Measurements from ENCODE around the gene RAB14. TPM values are rescaled to one million over a fixed set of nuclear protein-coding genes. Genes with fewer than 3 reads are reported as not detected.

The RAB14 gene
- total RNA-seq, 1 experiment from 2014 or later: 36.0 TPM

DNA sequence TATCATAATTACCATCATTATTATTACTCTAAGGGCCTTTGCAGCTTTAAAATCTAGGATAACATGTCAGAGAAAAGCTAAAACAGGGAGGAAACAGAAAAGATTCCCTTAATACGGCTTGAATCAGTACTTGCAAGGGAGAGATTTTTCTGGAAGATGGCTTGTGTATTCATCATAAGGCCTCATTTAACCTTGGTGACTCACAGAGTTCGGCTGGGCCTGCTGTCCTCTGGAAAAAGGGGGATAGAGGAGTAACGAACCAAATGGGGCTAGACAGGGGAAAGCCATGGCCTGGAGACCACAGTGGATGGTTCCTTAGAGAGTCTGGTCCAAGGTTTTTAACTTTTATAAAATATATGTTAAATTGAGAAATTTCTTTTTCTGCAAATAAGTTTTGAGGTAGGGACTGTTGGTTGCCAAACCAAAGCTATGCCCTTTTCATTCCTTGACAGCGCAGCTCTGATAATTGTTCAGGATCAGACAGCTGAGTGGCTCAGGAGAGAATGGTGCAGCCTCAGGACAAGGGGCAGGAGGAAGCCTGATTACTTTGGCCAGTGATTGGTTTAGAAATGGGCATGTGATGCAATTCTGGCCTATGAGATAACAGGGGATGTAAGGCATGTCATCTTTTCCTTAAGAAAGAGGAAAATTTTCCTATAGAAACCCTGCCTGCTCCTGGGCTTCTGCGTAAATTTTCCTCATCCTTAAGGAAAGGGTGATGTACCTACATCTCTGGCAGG, 40.7 kb upstream of the RAB14 start:
- no peak overlapping the region for H3K27ac Mint-ChIP-seq
- peaks cover 6% of the 10 kb centered on the region for H3K4me1 Mint-ChIP-seq
- no peak overlapping the region for H3K4me3 Mint-ChIP-seq
- H3K9me3 Mint-ChIP-seq: peaks cover 13% of the 10 kb centered on the region
- DNase-seq (ENCODE audit: low spot score): no peak
- ChIA-PET POLR2A (no interaction called here), CTCF (no interaction called here)
- TF ChIP-seq ZSCAN18 (CRISPR knock-in tag; IDR thresholded peaks at IDR 0.05) (no peak), NFYB (CRISPR knock-in tag; conservative IDR thresholded peaks at IDR 0.05; ENCODE audit: low read depth) (peak; percentile 45), ERG (CRISPR knock-in tag; IDR thresholded peaks at IDR 0.05) (no peak)
- TF ChIP-seq, protein P1, sequence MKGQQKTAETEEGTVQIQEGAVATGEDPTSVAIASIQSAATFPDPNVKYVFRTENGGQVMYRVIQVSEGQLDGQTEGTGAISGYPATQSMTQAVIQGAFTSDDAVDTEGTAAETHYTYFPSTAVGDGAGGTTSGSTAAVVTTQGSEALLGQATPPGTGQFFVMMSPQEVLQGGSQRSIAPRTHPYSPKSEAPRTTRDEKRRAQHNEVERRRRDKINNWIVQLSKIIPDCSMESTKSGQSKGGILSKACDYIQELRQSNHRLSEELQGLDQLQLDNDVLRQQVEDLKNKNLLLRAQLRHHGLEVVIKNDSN (CRISPR knock-in tag; IDR thresholded peaks at IDR 0.05): peak; percentile 50; the same call in 1 of the 2 replicates
- TF ChIP-seq, protein P2, sequence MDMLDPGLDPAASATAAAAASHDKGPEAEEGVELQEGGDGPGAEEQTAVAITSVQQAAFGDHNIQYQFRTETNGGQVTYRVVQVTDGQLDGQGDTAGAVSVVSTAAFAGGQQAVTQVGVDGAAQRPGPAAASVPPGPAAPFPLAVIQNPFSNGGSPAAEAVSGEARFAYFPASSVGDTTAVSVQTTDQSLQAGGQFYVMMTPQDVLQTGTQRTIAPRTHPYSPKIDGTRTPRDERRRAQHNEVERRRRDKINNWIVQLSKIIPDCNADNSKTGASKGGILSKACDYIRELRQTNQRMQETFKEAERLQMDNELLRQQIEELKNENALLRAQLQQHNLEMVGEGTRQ (CRISPR knock-in tag; IDR thresholded peaks at IDR 0.05): peak; percentile 66
- H3K27me3 Mint-ChIP-seq (ENCODE audit: low read depth): peaks cover 8% of the 10 kb centered on the region
- H3K36me3 Mint-ChIP-seq: peaks cover 9% of the 10 kb centered on the region
- no peak for ATAC-seq

GRCh38 chr9:121240472-121241135, 38.9 kb upstream of the RAB14 start:
- TF ChIP-seq SMAD4 (CRISPR knock-in tag; IDR thresholded peaks at IDR 0.05): no peak
- TF ChIP-seq FOXK1 (CRISPR knock-in tag; IDR thresholded peaks at IDR 0.05): no peak
- no peak for TF ChIP-seq HMGA2 (CRISPR knock-in tag; IDR thresholded peaks at IDR 0.05)
- TF ChIP-seq ZNF138 (CRISPR knock-in tag; conservative IDR thresholded peaks at IDR 0.05): no peak
- TF ChIP-seq EMX1 (CRISPR knock-in tag; IDR thresholded peaks at IDR 0.05): no peak
- TF ChIP-seq ZNF416 (CRISPR knock-in tag; IDR thresholded peaks at IDR 0.05): no peak
- Mint-ChIP-seq H3K27me3 (ENCODE audit: low read depth) (peaks cover 8% of the 10 kb centered on the region), H3K9me3 (peaks cover 13% of the 10 kb centered on the region), H3K4me3 (no peak overlapping the region), H3K27ac (no peak overlapping the region), H3K4me1 (peaks cover 6% of the 10 kb centered on the region), H3K36me3 (peaks cover 9% of the 10 kb centered on the region)
- POLR2A ChIA-PET: no interaction called here
- DNase-seq (ENCODE audit: low spot score) (no peak), ATAC-seq (no peak)
- CTCF ChIA-PET: interaction anchor here (0.7 kb wide), 1 partner anchor 19 kb away, joined by 3 read pairs; no protein-coding TSS in a partner anchor

GRCh38 chr9:121239851-121240250, 38.2 kb upstream of the RAB14 start:
- ATAC-seq (no peak), DNase-seq (ENCODE audit: low spot score) (no peak)
- H3K4me1 Mint-ChIP-seq: peaks cover 6% of the 10 kb centered on the region
- peaks cover 13% of the 10 kb centered on the region for H3K9me3 Mint-ChIP-seq
- H3K27ac Mint-ChIP-seq: no peak overlapping the region
- ChIA-PET CTCF (interaction anchor here (0.7 kb wide), 1 partner anchor 18 kb away, joined by 3 read pairs; no protein-coding TSS in a partner anchor), POLR2A (no interaction called here)
- H3K36me3 Mint-ChIP-seq: peaks cover 9% of the 10 kb centered on the region
- peaks cover 8% of the 10 kb centered on the region for H3K27me3 Mint-ChIP-seq (ENCODE audit: low read depth)
- H3K4me3 Mint-ChIP-seq: no peak overlapping the region
- TF ChIP-seq NFYB (CRISPR knock-in tag; conservative IDR thresholded peaks at IDR 0.05; ENCODE audit: low read depth) (no peak), ZNF317 (CRISPR knock-in tag; IDR thresholded peaks at IDR 0.05; ENCODE audit: borderline replicate concordance, low read depth) (no peak), HMGA2 (CRISPR knock-in tag; IDR thresholded peaks at IDR 0.05) (no peak), ATF1 (CRISPR knock-in tag; IDR thresholded peaks at IDR 0.05) (no peak)
- TF ChIP-seq, protein P3, sequence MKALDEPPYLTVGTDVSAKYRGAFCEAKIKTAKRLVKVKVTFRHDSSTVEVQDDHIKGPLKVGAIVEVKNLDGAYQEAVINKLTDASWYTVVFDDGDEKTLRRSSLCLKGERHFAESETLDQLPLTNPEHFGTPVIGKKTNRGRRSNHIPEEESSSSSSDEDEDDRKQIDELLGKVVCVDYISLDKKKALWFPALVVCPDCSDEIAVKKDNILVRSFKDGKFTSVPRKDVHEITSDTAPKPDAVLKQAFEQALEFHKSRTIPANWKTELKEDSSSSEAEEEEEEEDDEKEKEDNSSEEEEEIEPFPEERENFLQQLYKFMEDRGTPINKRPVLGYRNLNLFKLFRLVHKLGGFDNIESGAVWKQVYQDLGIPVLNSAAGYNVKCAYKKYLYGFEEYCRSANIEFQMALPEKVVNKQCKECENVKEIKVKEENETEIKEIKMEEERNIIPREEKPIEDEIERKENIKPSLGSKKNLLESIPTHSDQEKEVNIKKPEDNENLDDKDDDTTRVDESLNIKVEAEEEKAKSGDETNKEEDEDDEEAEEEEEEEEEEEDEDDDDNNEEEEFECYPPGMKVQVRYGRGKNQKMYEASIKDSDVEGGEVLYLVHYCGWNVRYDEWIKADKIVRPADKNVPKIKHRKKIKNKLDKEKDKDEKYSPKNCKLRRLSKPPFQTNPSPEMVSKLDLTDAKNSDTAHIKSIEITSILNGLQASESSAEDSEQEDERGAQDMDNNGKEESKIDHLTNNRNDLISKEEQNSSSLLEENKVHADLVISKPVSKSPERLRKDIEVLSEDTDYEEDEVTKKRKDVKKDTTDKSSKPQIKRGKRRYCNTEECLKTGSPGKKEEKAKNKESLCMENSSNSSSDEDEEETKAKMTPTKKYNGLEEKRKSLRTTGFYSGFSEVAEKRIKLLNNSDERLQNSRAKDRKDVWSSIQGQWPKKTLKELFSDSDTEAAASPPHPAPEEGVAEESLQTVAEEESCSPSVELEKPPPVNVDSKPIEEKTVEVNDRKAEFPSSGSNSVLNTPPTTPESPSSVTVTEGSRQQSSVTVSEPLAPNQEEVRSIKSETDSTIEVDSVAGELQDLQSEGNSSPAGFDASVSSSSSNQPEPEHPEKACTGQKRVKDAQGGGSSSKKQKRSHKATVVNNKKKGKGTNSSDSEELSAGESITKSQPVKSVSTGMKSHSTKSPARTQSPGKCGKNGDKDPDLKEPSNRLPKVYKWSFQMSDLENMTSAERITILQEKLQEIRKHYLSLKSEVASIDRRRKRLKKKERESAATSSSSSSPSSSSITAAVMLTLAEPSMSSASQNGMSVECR (CRISPR knock-in tag; IDR thresholded peaks at IDR 0.05; ENCODE audit: borderline replicate concordance): no peak
- TF ChIP-seq, protein P4, sequence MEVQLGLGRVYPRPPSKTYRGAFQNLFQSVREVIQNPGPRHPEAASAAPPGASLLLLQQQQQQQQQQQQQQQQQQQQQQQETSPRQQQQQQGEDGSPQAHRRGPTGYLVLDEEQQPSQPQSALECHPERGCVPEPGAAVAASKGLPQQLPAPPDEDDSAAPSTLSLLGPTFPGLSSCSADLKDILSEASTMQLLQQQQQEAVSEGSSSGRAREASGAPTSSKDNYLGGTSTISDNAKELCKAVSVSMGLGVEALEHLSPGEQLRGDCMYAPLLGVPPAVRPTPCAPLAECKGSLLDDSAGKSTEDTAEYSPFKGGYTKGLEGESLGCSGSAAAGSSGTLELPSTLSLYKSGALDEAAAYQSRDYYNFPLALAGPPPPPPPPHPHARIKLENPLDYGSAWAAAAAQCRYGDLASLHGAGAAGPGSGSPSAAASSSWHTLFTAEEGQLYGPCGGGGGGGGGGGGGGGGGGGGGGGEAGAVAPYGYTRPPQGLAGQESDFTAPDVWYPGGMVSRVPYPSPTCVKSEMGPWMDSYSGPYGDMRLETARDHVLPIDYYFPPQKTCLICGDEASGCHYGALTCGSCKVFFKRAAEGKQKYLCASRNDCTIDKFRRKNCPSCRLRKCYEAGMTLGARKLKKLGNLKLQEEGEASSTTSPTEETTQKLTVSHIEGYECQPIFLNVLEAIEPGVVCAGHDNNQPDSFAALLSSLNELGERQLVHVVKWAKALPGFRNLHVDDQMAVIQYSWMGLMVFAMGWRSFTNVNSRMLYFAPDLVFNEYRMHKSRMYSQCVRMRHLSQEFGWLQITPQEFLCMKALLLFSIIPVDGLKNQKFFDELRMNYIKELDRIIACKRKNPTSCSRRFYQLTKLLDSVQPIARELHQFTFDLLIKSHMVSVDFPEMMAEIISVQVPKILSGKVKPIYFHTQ (CRISPR knock-in tag; IDR thresholded peaks at IDR 0.05): no peak
